H9 (cell line): ENCODE results near the gene ARHGAP8. TPM values are rescaled to one million over a fixed set of nuclear protein-coding genes. Genes with fewer than 3 reads are reported as not detected.

Source experiments
- DNase-seq: peaks from one replicate; pipeline ENCODE4 v3.0.0-alpha.2; 2017
- H2AFZ ChIP-seq: one replicate; pipeline ENCODE4 v1.6.1; 2013; ENCODE audit warnings: mild to moderate bottlenecking, low read length, control low read depth, moderate library complexity
- H2AK5ac ChIP-seq: 2 replicates; pipeline ENCODE4 v1.6.1; 2013; ENCODE audit warnings: low read length, control low read depth, mixed read lengths; ENCODE audit not compliant: insufficient read length
- H2BK120ac ChIP-seq: one replicate; pipeline ENCODE4 v1.6.1; 2013; ENCODE audit warnings: low read depth, mild to moderate bottlenecking, low read length, control low read depth, inconsistent platforms; ENCODE audit not compliant: poor library complexity, severe bottlenecking
- H2BK12ac ChIP-seq: 2 replicates; pipeline ENCODE4 v1.6.1; 2013; ENCODE audit warnings: low read length, control low read depth, mixed read lengths, low read depth; ENCODE audit not compliant: insufficient read length
- H2BK15ac ChIP-seq: 2 replicates; pipeline ENCODE4 v1.6.1; 2013; ENCODE audit warnings: low read depth, low read length, control low read depth
- H2BK20ac ChIP-seq: one replicate; pipeline ENCODE4 v1.6.1; 2013; ENCODE audit warnings: low read depth, mild to moderate bottlenecking, low read length, control low read depth, inconsistent platforms; ENCODE audit not compliant: poor library complexity, severe bottlenecking
- H2BK5ac ChIP-seq: 2 replicates; pipeline ENCODE4 v1.6.1; 2013; ENCODE audit warnings: low read length, control low read depth, mixed read lengths; ENCODE audit not compliant: insufficient read length
- H3K14ac ChIP-seq: 2 replicates; pipeline ENCODE4 v1.6.1; 2013; ENCODE audit warnings: low read length, control low read depth; ENCODE audit not compliant: insufficient read depth
- H3K18ac ChIP-seq: 2 replicates; pipeline ENCODE4 v1.6.1; 2013; ENCODE audit warnings: low read depth, mild to moderate bottlenecking, mixed read lengths, low read length, control low read depth; ENCODE audit not compliant: insufficient read length
- H3K23ac ChIP-seq: 2 replicates; pipeline ENCODE4 v1.6.1; 2013; ENCODE audit warnings: low read length, control low read depth, mixed read lengths, low read depth; ENCODE audit not compliant: insufficient read length
- H3K23me2 ChIP-seq: 2 replicates; pipeline ENCODE4 v1.6.1; 2013; ENCODE audit warnings: low read depth, mild to moderate bottlenecking, mixed read lengths, low read length, control low read depth; ENCODE audit not compliant: insufficient read length, poor library complexity, severe bottlenecking
- H3K27ac ChIP-seq: 2 replicates; pipeline ENCODE4 v1.5.1; 2013; ENCODE audit warnings: low read length, control low read depth, mixed read lengths, low read depth; ENCODE audit not compliant: insufficient read length
- H3K27me3 ChIP-seq: 2 replicates; pipeline ENCODE4 v1.6.1; 2013; ENCODE audit warnings: low read length, control low read depth, inconsistent platforms; ENCODE audit not compliant: insufficient read depth
- H3K4ac ChIP-seq: 2 replicates; pipeline ENCODE4 v1.6.1; 2013; ENCODE audit warnings: low read depth, mild to moderate bottlenecking, control low read depth, inconsistent platforms, low read length, moderate library complexity
- H3K4me1 ChIP-seq: 2 replicates; pipeline ENCODE4 v1.6.1; 2013; ENCODE audit warnings: low read length, control low read depth, inconsistent platforms; ENCODE audit not compliant: insufficient read depth
- H3K4me2 ChIP-seq: 2 replicates; pipeline ENCODE4 v1.6.1; 2013; ENCODE audit warnings: low read length, control low read depth, mixed read lengths; ENCODE audit not compliant: insufficient read length, insufficient read depth
- H3K56ac ChIP-seq: 2 replicates; pipeline ENCODE4 v1.6.1; 2013; ENCODE audit warnings: low read depth, mild to moderate bottlenecking, mixed read lengths, low read length, control low read depth; ENCODE audit not compliant: insufficient read length
- H3K79me1 ChIP-seq: 2 replicates; pipeline ENCODE4 v1.6.1; 2013; ENCODE audit warnings: low read depth, mild to moderate bottlenecking, moderate library complexity, low read length, control low read depth, inconsistent platforms; ENCODE audit not compliant: insufficient read depth, poor library complexity, severe bottlenecking
- H3K79me2 ChIP-seq: 2 replicates; pipeline ENCODE4 v1.6.1; 2013; ENCODE audit warnings: low read length, control low read depth, inconsistent platforms; ENCODE audit not compliant: insufficient read depth
- H3K9ac ChIP-seq: 2 replicates; pipeline ENCODE4 v1.6.1; 2013; ENCODE audit warnings: low read length, control low read depth, mixed read lengths; ENCODE audit not compliant: insufficient read length; ENCODE audit errors: extremely low read depth
- H3K9me3 ChIP-seq: one replicate; pipeline ENCODE4 v1.6.1; 2013; ENCODE audit warnings: low read depth, low read length, inconsistent platforms; ENCODE audit not compliant: control insufficient read depth
- H3T11ph ChIP-seq: one replicate; pipeline ENCODE4 v1.6.1; 2013; ENCODE audit warnings: mild to moderate bottlenecking, low read length, control low read depth, inconsistent platforms
- H4K20me1 ChIP-seq: one replicate; pipeline ENCODE4 v1.6.1; 2013; ENCODE audit not compliant: control insufficient read depth, insufficient read length, insufficient read depth
- H4K5ac ChIP-seq: 2 replicates; pipeline ENCODE4 v1.6.1; 2013; ENCODE audit warnings: low read depth, mild to moderate bottlenecking, mixed read lengths, low read length, control low read depth; ENCODE audit not compliant: insufficient read length
- H4K8ac ChIP-seq: replicated peaks from 2 replicates; pipeline ENCODE4 v1.6.1; 2013; ENCODE audit warnings: low read length, control low read depth, mixed read lengths, low read depth; ENCODE audit not compliant: insufficient read length
- H4K91ac ChIP-seq: 2 replicates; pipeline ENCODE4 v1.6.1; 2013; ENCODE audit warnings: low read depth, mild to moderate bottlenecking, moderate library complexity, mixed read lengths, low read length, control low read depth; ENCODE audit not compliant: insufficient read length
- H3K27ac Mint-ChIP-seq, 3 experiments: 2 replicates in 2 of 3; 3 replicates in 1 of 3; pipeline ENCODE4 v1.8.0; 2020 to 2021; ENCODE audit warnings: mixed read lengths in 3 of 3, mild to moderate bottlenecking in 1 of 3, moderate library complexity in 1 of 3
- H3K27me3 Mint-ChIP-seq: 2 replicates; pipeline ENCODE4 v1.8.0; 2021; ENCODE audit warnings: low read depth, mild to moderate bottlenecking, moderate library complexity, mixed read lengths
- H3K36me3 Mint-ChIP-seq, 3 experiments: 2 replicates in 2 of 3; 3 replicates in 1 of 3; pipeline ENCODE4 v1.8.0; 2020 to 2021; ENCODE audit warnings: low read depth in 3 of 3, mixed read lengths in 3 of 3; ENCODE audit not compliant: insufficient read depth in 1 of 3
- H3K4me1 Mint-ChIP-seq, 2 experiments: 2 replicates each; pipeline ENCODE4 v1.8.0; 2020; ENCODE audit warnings: mixed read lengths in 2 of 2
- H3K4me3 Mint-ChIP-seq, 2 experiments: 2 replicates in 1 of 2; 3 replicates in 1 of 2; pipeline ENCODE4 v1.8.0; 2020 to 2021; ENCODE audit warnings: mild to moderate bottlenecking in 2 of 2, mixed read lengths in 2 of 2, moderate library complexity in 1 of 2
- H3K9me3 Mint-ChIP-seq, 2 experiments: 2 replicates in 1 of 2; 3 replicates in 1 of 2; pipeline ENCODE4 v1.8.0; 2020; ENCODE audit warnings: mild to moderate bottlenecking in 2 of 2, mixed read lengths in 2 of 2, moderate library complexity in 1 of 2
- CTCF ChIP-seq: fragments of 200-600 bp; sonication (generic); conservative IDR thresholded peaks from 3 replicates; pipeline ENCODE4 v1.8.0; 2021; ENCODE audit warnings: antibody characterized with exemption, mild to moderate bottlenecking
- WGBS: extraction: QIAGEN DNeasy Blood & Tissue Kit; methylation state at CpG from one replicate; pipeline ENCODE4 v1.1.7; 2013; ENCODE audit warnings: missing lambda C conversion rate, low lambda C conversion rate, mixed read lengths; ENCODE audit not compliant: insufficient read length; ENCODE audit errors: extremely low coverage; 5-methylcytosine and 5-hydroxymethylcytosine counted together
- total RNA-seq: library from RNA; stranded (reverse); gene quantifications from 2 replicates; pipeline ENCODE4 v1.2.1, GENCODE V29; 2021

The ARHGAP8 gene
- total RNA-seq, 1 experiment from 2014 or later: 35.4 TPM

DNA sequence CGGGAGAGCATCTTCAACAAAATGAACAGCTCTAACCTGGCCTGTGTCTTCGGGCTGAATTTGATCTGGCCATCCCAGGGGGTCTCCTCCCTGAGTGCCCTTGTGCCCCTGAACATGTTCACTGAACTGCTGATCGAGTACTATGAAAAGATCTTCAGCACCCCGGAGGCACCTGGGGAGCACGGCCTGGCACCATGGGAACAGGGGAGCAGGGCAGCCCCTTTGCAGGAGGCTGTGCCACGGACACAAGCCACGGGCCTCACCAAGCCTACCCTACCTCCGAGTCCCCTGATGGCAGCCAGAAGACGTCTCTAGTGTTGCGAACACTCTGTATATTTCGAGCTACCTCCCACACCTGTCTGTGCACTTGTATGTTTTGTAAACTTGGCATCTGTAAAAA lies 109.9 kb downstream of the ARHGAP8 start:
- Mint-ChIP-seq H3K27me3 (peaks cover 1% of the 10 kb centered on the region; the same call in 1 of the 2 replicates), H3K9me3 (no peaks in the 10 kb centered on the region; a peak in 1 of 5 replicates), H3K4me1 (peaks cover 0 to 20% of the 10 kb centered on the region in 2 experiments; a peak in 3 of 4 replicates), H3K36me3 (peaks cover 3 to 38% (median 28%) of the 10 kb centered on the region in 3 experiments; a peak in 6 of 7 replicates), H3K4me3 (no peak overlapping the region), H3K27ac (no peak overlapping the region)
- Histone ChIP-seq H2BK20ac (no peak overlapping the region), H3K27me3 (no peaks in the 10 kb centered on the region), H2AK5ac (no peak overlapping the region), H3K79me2 (no peaks in the 10 kb centered on the region), H4K8ac (no peak overlapping the region), H3K4me2 (no peak overlapping the region), H4K20me1 (no peaks in the 10 kb centered on the region), H4K5ac (no peak overlapping the region), H2BK12ac (no peak overlapping the region), H2AFZ (no peak overlapping the region), H3K27ac (no peak overlapping the region), H3T11ph (no peak overlapping the region), H2BK120ac (no peak overlapping the region), H3K9me3 (no peaks in the 10 kb centered on the region), H4K91ac (no peak overlapping the region), H3K56ac (no peak overlapping the region), H3K4me1 (no peaks in the 10 kb centered on the region), H3K14ac (no peak overlapping the region), H3K4ac (no peak overlapping the region), H3K9ac (no peak overlapping the region), H3K23me2 (no peaks in the 10 kb centered on the region), H2BK5ac (no peak overlapping the region), H2BK15ac (no peak overlapping the region), H3K18ac (no peak overlapping the region), H3K79me1 (no peaks in the 10 kb centered on the region), H3K23ac (no peak overlapping the region)
- DNase-seq: no peak
- WGBS: no CpG with 5 or more reads among the region's 11 CpGs
- TF ChIP-seq CTCF: no peak
